ENCODE data around the gene SNW1.
"Not testable (repeated sequence)": the region's sequence is repeated elsewhere in the genome, so short reads cannot be mapped to it uniquely, and the experiment has no call there.

Gene SNW1

GRCh38 chr14:77760381-77761204 lies at the start of gene SNW1:
Gene SNW1 (minus strand): TSS chr14:77761156. CDS start chr14:77761127, 29 bp downstream.
- DNase-seq: peak; percentile 91

DNA sequence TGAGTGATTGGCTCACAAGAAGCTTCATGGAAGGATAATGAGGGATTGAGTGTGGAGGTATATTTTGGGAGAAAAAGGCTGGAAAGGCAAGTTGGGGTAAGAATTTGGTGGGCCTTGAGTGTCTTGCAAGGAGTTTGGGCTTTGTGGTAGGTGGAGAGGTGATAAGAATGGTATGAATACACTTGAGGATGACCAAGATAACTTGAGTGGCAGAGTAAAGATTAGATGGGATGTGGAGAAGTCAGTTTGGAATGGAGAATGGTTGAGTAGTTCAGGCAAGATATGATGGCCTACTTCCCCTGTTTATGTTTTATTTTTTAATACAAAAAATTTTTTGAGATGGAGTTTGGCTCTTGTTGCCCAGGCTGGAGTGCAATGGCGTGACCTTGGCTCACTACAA lies 48.1 kb upstream of the SNW1 start:
- DNase-seq: no peak

- DNase-seq: no peak
Observed at GRCh38 chr14:77808250-77808649, 47.3 kb upstream of the SNW1 start.

- no peak for DNase-seq
Observed at GRCh38 chr14:77805706-77806105, 44.8 kb upstream of the SNW1 start.

DNA sequence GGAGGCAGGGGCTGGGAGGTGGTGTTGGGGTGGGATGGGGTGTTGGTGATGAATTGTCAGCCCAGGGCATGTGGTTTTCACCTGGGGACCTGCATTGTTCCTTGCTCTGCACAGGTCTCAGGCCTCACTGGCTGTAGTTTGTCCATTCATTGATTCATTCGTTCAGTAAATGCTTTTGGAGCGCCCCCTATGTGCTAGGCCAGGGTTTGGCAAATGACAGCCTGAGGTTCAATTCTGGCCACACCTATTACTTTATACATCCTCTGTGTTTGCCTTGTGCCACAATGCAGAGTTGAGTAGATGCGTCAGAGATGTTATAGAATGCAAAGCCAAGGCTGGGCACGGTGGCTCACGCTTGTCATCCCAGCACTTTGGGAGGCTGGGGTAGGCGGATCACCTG lies 43.6 kb upstream of the SNW1 start:
- DNase-seq: no peak

DNA sequence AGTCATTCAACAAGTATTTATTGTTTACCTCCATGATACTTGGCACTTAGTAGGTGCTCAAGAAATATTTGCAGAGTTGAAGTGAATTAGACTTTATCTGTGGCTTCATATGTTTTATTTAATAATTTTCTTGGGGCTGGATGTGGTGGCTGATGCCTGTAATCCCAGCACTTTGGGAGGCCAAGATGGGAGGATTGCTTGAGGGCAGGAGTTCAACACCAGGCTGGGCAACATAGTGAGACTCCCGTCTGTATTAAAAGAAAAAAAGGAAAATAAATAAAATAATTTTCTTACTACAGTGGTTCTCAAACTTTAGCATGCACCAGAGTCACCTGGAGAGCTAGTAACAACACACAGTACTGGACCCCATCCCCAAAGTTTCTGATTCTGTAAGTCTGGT lies 39.9 kb upstream of the SNW1 start:
- no peak for DNase-seq

DNA sequence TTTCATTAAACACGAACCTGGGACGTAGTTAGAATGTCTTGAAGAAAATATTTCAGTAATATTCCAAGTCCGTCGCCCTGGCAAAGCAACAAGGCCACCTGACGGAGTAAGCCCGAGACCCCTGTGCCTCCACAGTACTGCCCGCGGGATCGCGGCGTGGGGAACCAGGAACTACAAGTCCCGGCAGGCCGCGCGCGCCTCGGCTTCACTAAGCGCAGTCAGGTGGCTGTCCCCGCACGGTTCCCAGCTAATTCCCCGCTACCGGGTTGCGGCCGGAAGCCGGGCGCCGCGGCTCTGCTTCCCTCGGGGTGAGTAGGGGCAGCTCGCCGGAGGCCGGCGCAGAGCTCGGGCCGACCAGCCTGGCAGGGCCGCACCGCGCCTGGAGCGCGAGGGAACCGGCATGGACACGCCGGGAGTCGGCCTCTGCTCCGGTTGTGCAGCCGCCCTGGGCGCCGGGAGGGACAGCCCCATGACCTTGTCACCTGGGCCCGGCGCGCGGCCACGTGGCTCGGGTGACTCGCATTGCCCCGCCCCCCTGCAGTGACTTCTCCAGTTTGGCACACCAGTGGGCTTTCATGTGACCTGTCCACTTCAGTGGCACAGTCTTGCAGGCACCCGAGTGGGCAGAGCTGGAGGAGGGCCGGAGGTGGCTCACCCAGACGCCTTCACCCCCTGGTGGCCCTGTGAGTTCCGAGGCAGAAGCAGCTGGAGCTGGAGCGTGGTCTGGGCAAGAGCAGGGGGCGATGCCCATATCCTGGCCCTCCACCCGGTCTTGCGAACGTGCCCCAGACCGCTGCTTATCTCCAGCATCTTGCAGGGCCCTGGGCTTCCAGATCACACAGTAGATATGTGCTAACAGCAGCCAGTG lies 39.1 kb upstream of the SNW1 start, which contains the start of gene ADCK1:
ADCK1 (plus strand) TSS at position 247 of the 868 bp plus-strand sequence. CDS start 18,870 bp downstream, outside the sequence.
- peak; percentile 88 for DNase-seq

- not testable (repeated sequence) for DNase-seq
Observed at GRCh38 chr14:77799456-77799855, 38.5 kb upstream of the SNW1 start.

DNA sequence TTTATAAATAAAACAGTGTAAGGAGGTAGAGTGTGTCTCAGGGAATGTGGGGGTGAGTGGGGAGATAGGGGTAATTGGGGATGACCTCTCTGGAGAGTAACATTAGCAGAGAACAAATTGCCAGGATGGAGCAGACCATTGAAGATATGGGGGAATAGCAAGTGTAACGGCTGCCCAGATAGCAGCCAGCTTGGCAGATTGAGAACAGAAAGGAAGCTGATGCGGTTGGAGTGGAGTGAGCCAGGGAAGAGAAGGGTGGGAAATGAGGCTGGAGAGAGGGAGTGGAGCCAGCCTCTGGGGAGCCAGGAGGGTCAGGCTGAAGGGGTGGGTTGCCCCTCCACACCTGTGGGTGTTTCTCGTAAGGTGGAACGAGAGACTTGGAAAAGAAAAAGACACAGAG lies 33.4 kb upstream of the SNW1 start:
- DNase-seq: no peak

- DNase-seq: not testable (repeated sequence)
Observed at GRCh38 chr14:77793255-77793654, 32.3 kb upstream of the SNW1 start.

DNA sequence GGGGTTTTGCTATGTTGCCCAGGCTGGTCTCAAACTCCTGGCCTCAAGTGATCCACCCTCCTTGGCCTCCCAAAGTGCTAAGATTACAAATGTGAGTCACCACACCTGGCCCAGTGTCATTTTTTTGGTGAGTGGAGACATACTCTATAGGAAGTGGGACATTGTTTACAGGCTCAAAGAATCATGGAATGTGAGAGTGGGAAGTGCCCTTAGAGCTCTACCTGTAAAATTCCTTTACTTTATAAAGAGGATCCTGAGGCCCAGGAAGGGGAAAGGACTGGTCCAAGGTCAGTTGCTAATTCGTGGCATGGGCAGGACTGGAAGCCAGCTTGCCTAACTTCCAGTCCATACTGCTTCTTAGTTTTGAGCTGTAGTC lies 30.3 kb upstream of the SNW1 start:
- DNase-seq: no peak

DNA sequence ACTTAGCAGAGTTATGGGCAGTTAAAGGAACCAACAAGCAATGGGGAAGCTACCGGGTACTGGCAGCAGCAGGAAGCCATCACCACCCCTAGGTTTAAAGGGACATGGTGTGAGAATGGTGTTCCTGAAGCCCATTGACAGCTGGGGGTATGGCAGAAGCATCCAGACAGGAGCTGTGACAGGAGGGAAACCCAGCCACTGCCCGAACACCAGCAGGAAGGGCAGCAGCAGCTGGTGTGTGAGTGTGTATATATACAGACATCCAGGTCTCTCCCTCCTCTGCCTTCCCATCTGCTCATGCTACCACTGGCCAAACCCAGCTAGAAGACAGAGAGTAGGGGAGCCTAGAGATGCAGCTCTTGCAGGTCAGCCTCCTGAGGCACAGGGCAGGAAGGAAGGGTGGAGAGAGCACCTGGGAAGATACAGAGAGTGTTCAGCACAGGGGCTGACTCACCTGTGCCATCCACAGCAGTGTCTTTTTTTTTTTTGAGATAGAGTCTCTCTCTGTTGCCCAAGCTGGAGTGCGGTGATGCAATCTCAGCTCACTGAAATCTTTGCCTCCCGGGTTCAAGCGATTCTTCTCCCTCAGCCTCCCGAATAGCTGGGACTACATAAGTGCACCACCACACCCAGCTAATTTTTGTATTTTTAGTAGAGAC lies 29.7 kb upstream of the SNW1 start:
- DNase-seq: no peak

DNA sequence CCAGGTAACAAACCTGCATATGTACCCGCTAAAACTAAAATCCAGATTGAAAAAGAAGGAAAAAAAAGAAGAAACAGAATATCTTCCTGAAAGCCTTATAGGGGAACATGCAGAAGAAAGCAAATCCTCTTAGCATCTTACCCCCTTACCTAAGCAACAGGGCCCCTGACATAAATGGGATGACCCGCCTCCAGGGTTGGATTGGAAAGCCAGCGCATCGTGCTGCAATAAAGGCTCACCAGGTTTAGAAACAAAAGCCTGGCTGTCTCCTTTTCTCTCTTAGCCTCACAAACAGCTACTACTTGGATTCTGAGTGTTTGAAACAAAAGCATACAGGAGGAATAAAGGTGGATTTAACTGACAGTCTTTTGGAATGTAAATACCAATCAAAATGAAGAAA lies 25.2 kb upstream of the SNW1 start:
- no peak for DNase-seq

- no peak for DNase-seq
Observed at GRCh38 chr14:77782202-77782601, 21.2 kb upstream of the SNW1 start.

GRCh38 chr14:77773966-77774365 lies 13.0 kb upstream of the SNW1 start:
- DNase-seq: not testable (repeated sequence)

DNA sequence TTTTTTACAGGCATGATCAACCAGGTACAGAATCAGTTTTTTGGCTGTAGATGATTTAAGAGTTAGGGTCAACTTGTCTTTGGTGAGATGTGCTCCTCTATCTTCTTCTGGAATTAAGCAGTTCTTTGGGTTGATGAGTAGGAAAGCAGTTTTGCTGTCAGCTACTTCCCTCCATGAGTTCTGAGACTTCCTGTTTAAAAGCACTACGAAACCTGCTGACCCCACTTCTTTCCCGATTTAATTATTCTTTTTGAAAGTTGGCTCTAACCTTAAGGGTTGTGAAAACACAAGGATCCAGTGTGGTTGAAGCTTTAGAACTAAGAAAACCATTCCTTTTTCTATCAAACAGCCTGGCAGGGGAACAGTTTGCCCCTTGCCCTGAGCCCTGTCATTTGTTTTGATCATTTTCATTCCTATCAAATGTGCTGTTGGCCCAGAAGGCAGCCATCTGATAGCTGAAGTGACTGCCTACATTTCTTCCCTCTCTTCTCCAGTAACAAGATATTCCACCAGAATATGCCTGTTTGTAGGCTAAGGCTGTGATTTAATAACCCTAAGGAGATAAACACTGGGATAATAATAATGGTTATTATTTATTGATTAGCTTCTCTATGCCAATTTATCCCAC lies 7.6 kb upstream of the SNW1 start:
- DNase-seq: not testable (repeated sequence)

DNA sequence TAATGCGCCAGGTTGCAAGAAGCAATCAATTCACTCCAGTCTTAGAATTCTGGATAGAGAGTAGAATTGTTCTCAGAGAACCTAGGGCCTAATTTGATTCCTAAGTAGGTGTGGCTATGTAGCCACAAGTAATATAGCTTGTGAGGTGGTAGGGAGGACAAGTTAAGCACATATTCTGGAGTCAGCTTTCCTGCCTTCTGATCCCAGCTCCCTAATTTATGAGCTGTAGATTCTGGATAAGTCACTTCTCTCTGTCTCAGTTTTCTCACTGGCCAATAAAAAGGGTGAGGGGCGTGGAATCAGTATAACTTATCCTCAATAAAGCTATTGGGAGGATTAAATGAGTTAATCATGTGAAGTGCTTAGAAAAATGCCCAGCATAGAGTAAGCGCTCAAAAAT lies 3.0 kb upstream of the SNW1 start:
- no peak for DNase-seq

GRCh38 chr14:77763316-77763715 lies 2.4 kb upstream of the SNW1 start:
- DNase-seq: no peak

- DNase-seq: peak; percentile 42
Observed at GRCh38 chr14:77761205-77761931, 412 bp upstream of the SNW1 start.

DNA sequence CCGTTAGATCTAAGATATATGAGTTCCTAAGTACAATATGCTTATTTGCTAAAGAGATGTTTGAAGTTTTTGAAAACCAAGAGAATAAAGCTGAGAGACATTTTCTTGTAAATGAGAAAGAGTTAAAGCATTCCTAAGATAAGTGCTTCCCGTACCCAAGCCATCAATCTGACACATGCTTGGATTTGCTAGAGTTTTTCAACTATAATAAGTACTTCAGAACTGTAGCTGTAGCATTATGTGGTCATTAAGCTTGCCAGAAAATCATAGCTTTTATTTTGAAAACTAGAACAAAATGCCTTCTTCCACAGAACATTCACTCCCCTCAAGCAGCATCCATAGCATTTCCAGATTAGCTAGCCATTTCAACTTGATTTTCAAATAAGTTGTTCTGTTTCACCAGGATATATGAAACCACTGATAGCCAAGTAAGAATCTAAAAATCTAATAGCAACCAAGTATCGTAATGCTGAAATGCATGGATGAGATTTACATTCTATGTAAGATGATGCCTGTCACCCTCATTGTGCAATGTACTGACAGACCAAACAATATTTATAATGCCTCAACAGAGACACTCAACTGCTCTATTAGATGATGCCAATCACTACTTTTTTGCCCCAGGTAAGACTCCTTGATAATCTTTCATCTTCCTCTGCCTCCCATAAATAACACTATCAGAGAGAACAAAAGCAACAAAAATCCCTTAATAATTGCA lies 8.0 kb downstream of the SNW1 start:
- DNase-seq: no peak

DNA sequence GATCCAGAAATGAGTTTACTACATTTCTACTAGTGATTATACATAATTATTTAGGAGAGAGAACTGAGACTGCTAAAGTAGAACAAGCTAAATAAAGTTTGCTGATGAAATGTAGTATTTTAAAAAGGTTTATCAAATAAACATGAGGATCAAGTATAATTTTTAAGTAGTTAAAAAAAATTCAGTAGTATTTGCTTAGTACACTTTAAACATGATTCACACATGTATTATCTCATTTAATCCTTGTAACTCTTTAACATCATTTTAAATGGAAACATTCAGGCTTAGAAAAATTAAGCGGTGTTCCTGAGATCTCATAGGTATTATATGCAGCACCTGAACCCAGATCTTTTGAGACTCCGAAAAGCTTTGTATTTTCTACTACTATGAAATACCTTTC lies 8.7 kb downstream of the SNW1 start:
- DNase-seq: no peak
